Gastrocnemius medialis (tissue), 4 donors: ENCODE results near the gene TPTE2.
"Not testable (repeated sequence)": the region's sequence is repeated elsewhere in the genome, so short reads cannot be mapped to it uniquely, and the experiment has no call there.

Source experiments
- CTCF ChIP-seq, 5 experiments: fragments of 450-650 bp in 3 of 5; fragments of 200-600 bp in 2 of 5; sonication (generic) in 2 of 5; IDR thresholded peaks in 4 of 5; conservative IDR thresholded peaks in 1 of 5; 1 replicate in 4 of 5; 2 replicates in 1 of 5; pipeline ENCODE4 v1.5.1; 2016 to 2019; ENCODE audit warnings: antibody characterized with exemption in 5 of 5, mild to moderate bottlenecking in 3 of 5, moderate library complexity in 3 of 5
- POLR2A ChIP-seq, 2 donors: fragments of 450-650 bp; IDR thresholded peaks; one replicate each; pipeline ENCODE4 v1.6.1; 2017; ENCODE audit warnings: antibody characterized with exemption in 2 of 2, mild to moderate bottlenecking in 2 of 2, moderate library complexity in 2 of 2

DNA sequence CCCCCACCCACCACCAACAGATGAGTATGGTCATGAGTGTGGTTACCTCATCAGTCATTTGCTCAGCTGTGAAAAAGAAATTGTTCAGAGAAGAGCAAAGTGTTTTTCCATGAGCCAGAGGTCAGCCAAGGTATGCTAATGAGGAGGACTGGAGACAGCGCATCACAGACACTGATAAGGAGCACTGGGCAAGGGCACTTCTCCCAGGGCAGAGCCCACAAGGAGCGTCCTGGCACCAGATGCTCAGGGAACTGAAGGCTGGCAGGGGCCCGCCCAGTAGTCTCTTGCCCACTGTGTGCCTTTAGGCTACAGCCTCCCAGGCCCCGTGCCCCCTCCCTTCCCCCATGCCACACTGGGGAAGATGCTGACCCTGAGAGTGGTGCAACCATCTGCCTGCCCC, 148.8 kb downstream of the TPTE2 start:
- not testable (repeated sequence) for TF ChIP-seq CTCF (IDR thresholded peaks at IDR 0.05 in 4 of 5, conservative IDR thresholded peaks at IDR 0.05 in 1 of 5); POLR2A (IDR thresholded peaks at IDR 0.05)
